G401.6 (cell line): ENCODE data around the gene IL25.

Experiments used
- FAIRE-seq: peaks from 2 replicates; lab custom pipeline; 2012; peaks lifted over from hg19 to GRCh38; lab: Jason Lieb, UNC

Gene IL25

DNA sequence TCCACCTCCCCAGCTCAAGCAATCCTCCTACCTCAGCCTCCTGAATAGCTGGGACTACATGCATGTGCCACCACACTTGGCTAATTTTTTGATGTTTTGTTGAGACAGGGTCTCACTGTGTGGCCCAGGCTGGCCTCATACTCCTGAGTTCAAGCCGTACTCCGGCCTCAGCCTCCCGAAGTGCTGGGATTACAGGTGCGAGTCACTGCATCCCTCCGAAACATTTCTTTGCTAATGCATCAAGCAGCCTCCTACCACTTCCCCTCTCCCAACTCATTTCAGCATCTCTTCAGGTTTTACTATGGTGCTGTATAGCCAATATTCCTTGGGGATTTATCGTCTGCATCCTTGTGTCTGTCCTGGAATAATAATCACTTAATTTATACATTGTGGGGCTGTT is 17.6 kb upstream of the IL25 start:
- no peak for FAIRE-seq

GRCh38 chr14:23355871-23356435 is 16.7 kb upstream of the IL25 start:
- FAIRE-seq: no peak

DNA sequence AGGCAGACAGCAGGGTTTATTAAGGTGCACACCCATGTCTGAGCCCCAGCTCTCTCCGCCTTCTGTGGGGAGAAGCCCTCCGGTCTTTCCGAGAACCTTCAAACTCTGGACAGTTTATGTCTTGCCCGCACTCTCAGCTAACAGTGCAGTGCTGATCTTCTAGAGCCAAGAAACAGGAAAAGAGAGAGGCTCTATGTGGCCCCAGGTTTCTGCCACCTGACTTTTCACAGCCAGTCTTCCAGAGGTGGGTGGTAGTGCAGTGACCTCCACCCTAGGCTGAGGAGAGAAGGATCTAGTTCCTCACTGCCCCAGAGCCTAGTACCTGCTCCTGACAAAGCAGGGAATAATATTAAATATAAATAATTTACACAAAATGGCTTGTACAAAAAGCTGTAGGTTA is 15.9 kb upstream of the IL25 start:
- FAIRE-seq: no peak

GRCh38 chr14:23357261-23357660 is 15.3 kb upstream of the IL25 start:
- FAIRE-seq: no peak

DNA sequence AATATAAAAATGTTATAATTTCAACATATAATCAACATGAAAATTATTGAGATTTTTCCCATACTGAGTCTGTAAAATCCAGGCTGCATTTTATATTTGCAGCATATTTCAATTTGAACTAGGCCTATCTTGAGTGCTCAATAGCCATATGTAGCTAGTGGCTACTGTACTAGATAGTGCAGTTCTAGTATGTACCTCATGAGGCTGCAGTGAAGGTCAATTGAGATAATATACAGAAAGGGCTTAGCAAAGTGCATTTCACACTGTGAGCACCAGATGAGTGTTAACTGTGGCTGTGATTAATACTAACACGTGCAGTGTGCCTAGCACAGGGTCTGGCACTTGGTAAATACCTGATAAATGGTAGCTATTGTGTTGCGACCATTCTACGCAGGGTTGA is 14.6 kb upstream of the IL25 start:
- peak; percentile 6 for FAIRE-seq

- FAIRE-seq: no peak
These were observed 13.9 kb upstream of the IL25 start for GRCh38 chr14:23358553-23359166.

- FAIRE-seq: no peak
These were observed 13.4 kb upstream of the IL25 start for GRCh38 chr14:23359167-23359626.

DNA sequence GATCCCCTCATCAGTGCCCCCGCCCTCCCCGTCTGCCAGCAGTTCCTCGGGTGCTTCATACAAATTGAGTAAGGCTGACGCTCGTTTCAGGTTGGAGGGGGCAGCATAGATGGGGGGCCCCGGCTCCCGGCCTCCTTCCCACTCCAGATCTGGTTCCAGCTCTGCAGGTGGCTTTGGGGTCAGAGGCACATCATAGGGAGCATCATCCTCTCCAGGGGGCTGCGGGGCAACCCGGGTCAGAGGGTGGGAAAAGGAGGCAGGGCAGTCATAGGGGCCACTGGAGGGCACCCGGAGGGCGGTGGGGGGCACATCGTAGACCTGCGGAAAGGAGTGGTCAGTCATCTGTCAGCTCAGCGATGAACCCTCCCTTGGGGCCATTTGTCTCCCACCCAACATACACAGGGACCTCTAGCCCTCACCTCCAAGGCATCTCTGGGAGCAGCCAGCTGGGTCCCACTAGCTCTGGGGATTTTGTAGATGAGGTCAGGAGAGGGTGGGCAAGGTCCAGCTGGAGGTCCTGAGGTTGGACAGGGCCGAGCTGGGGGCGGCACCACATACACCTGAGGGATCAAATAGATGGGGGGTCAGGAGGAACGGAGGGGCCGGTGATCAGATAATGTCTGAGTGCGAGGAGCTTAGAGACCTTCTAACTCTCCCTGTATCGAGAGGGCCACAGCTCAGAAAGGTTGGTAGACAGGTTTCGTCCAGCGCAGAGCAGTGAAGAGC is 12.7 kb upstream of the IL25 start:
- FAIRE-seq: no peak

- no peak for FAIRE-seq
These were observed 12.1 kb upstream of the IL25 start for GRCh38 chr14:23360496-23360895.

DNA sequence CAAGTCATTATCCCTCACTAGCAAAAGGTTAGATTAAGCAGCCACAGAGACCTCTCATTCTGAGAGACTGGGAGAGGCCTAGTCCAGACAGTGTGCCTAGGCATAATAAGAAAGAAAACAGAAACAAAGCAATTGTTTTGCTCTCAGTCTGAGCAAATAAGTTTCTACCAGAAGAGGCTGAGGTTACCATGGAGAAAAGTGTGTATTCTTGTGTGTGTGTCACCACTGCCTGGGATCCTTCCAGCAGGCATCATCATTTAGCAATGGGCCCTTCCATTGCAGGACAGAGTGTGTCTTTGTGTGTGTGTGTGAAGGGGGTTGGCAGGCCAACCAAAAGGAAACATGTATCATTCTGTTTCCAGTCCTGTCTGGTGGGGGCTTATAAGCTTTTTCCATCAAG is 11.3 kb upstream of the IL25 start:
- no peak for FAIRE-seq

- no peak for FAIRE-seq
These were observed 10.8 kb upstream of the IL25 start for GRCh38 chr14:23361763-23362162.

DNA sequence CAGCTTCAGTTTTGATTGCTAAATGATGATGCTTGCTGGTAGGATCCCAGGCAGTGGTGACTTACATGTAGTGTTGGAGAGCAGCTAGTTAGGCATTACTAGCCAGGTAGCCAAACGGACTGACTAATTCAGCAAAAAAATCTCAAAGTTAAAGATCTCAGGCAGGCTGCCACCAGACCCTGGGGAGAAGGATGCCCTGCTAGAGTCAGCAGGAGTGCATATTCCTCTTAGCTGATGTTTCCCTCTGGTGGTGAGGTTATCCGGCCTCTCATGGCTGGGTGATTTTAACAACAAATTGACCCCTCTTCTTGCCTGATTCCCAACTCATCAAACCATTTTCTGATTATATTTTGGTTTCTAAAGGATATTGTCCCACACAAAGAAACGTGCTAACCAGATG is 10.4 kb upstream of the IL25 start:
- FAIRE-seq: no peak

GRCh38 chr14:23364164-23365035 is 8.2 kb upstream of the IL25 start:
- FAIRE-seq: no peak

GRCh38 chr14:23365036-23365731 is 7.4 kb upstream of the IL25 start, which contains the start of gene EFS:
Gene EFS, minus strand, starts transcription at chr14:23365172. Its CDS starts 147 bp downstream, at chr14:23365025.
- no peak for FAIRE-seq

DNA sequence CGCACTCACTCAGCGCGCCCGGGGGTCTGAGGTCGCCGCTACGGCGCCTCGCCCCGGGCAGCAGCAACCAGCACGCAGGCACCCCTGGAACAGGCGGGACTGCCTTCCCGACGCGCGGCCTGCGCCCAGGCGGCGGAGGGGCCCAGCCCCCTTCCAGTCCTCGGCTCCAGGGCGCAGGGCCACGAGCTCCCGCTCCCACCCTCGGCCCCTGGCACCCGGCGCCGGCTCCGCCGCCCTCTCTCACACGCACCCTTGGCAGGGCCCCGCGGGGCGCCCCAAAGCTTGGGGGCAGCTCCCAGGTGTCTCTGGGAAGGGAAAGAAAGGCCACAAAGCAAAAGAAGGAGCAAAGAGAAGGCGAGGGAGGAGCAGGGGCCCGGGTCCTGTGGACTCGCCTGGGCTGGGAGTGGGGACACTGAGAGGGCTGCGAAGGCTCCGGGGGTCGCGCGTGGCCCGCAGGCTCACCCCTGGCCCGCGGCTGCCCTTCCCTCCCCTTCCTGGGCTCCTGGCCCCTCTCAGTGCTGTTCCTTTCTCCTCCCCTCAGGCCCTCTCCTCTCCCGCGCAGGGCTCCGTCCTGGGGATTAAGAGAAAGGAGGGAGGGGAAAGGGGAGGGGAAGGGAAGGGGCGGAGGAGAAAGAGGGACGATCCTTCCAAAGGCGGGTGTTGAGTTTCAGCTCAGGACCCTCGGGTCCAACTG is 6.7 kb upstream of the IL25 start:
- no peak for FAIRE-seq

DNA sequence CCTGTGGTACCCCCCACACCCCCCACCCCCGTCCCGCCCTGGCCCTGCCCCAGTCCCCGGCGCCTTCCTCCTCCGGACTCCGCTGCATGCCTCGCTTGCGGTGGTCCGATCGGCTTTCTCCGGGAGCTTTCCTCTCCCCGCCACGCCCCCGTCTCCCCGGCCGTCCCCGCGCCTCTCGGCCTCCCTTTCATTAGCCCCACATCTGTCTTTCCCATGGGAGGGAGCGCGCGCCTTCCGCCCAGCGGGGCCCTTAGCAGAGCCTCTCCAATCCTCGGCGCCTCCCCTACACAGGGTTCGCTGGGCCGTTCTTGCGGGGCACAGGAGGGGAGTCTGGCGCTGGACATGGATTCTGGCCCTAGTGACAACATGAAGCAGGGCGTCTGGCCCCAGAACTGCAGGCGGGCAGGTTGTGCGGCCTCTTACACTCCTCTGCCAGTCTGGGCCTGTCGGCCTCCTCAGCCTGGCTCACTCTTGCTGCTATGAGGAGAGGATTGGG is 6.1 kb upstream of the IL25 start:
- FAIRE-seq: no peak

DNA sequence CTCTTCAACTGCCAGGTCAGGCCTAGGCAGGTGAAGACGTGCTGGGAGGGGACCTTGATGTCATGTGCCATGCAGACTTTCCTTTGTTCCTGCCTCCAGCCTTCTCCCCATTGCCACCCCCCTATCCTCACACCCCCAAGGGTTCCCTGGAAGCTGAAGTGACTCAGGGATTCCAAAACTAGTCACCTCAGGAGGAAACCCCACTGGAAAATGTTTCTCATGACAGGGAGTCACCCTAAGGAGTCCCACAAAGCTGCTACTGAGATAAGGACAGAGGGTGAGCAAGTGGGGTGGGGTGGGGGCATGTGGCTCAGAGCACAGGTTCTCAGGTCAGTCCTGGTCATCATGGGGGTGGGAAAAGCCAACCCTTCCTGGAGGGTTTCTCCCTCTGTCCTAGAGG is 2.4 kb upstream of the IL25 start:
- FAIRE-seq: no peak

- no peak for FAIRE-seq
These were observed 744 bp upstream of the IL25 start for GRCh38 chr14:23371865-23372264.

DNA sequence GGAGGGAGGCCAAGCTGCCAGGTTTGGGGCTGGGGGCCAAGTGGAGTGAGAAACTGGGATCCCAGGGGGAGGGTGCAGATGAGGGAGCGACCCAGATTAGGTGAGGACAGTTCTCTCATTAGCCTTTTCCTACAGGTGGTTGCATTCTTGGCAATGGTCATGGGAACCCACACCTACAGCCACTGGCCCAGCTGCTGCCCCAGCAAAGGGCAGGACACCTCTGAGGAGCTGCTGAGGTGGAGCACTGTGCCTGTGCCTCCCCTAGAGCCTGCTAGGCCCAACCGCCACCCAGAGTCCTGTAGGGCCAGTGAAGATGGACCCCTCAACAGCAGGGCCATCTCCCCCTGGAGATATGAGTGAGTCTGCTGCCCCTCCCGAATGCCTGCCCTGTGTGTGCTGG is 432 bp downstream of the IL25 start:
- FAIRE-seq: no peak

DNA sequence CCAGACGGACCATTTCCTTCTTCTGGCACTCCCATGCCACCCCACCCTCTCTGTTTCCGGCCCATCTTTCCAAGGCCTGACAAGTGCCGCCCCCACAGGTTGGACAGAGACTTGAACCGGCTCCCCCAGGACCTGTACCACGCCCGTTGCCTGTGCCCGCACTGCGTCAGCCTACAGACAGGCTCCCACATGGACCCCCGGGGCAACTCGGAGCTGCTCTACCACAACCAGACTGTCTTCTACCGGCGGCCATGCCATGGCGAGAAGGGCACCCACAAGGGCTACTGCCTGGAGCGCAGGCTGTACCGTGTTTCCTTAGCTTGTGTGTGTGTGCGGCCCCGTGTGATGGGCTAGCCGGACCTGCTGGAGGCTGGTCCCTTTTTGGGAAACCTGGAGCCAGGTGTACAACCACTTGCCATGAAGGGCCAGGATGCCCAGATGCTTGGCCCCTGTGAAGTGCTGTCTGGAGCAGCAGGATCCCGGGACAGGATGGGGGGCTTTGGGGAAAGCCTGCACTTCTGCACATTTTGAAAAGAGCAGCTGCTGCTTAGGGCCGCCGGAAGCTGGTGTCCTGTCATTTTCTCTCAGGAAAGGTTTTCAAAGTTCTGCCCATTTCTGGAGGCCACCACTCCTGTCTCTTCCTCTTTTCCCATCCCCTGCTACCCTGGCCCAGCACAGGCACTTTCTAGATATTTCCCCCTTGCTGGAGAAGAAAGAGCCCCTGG is 3.1 kb downstream of the IL25 start:
- FAIRE-seq: no peak
